ENCODE measurements around the gene CLEC4M. TPM values are rescaled to one million over a fixed set of nuclear protein-coding genes. Genes with fewer than 3 reads are reported as not detected.
"Not testable (repeated sequence)": the region's sequence is repeated elsewhere in the genome, so short reads cannot be mapped to it uniquely, and the experiment has no call there.

Gene CLEC4M
- total and polyA plus RNA-seq, 2 donors from 2014 or later = 0.54 TPM; not detected in 1

DNA sequence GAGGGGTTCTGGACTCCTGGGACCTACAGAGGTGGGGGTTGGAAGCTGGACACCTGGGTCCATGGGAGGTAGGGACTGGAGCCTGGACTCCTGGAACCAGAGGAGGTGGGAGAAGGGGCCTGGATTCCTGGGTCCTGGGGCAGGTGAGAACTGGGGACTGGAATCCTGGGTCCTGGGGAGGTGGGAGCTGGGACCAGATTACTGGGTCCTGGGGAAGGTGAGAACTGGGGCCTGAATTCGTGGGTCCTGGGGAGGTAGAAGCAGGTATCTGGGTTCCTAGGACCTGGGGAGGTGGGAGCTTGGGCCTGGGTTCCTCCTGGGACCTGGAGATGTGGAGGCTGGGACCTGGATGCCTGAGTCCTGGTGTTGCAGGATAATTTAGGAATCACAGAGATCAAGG is 653 bp downstream of the CLEC4M start:
- H3K27me3 ChIP-seq (ENCODE audit: control insufficient read depth, insufficient read depth, low read length) = no peaks in the 10 kb centered on the region
- TF ChIP-seq, protein P1, sequence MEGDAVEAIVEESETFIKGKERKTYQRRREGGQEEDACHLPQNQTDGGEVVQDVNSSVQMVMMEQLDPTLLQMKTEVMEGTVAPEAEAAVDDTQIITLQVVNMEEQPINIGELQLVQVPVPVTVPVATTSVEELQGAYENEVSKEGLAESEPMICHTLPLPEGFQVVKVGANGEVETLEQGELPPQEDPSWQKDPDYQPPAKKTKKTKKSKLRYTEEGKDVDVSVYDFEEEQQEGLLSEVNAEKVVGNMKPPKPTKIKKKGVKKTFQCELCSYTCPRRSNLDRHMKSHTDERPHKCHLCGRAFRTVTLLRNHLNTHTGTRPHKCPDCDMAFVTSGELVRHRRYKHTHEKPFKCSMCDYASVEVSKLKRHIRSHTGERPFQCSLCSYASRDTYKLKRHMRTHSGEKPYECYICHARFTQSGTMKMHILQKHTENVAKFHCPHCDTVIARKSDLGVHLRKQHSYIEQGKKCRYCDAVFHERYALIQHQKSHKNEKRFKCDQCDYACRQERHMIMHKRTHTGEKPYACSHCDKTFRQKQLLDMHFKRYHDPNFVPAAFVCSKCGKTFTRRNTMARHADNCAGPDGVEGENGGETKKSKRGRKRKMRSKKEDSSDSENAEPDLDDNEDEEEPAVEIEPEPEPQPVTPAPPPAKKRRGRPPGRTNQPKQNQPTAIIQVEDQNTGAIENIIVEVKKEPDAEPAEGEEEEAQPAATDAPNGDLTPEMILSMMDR (IDR thresholded peaks at IDR 0.05; ENCODE audit: borderline replicate concordance, extremely low read depth, insufficient read depth) = no peak
- intact Hi-C loops (cut with DNase I) = no loop called here

DNA sequence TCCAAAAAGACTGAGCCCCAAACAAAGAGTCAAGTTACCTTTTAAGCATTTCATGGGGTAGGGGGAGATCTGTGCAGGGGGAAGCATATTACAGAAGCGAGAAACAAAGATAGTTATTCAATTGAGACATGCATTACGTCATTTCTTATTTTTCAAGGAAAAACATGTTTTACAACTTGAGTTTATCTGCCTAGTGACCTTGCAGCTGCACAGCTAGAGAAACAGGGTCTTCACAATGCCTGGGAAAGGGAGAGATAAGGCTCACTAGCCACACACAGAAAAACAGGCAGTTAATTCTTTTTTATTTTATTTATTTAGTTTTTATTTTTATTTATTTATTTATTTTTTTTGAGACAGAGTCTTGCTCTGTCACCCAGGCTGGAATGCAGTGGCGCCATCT is 1.1 kb downstream of the CLEC4M start:
- H3K9me3 ChIP-seq (ENCODE audit: control insufficient read depth in 2 of 3, insufficient read depth in 1 of 3, low read length in 3 of 3); DNase-seq; intact Hi-C loops (cut with DNase I): not testable (repeated sequence)

More for the DNA sequence above, 653 bp downstream of the CLEC4M start:
- Histone ChIP-seq H3K4me1 (ENCODE audit: control insufficient read depth in 2 of 3, insufficient read depth in 2 of 3, low read depth in 1 of 3, low read length in 3 of 3) (no peaks in the 10 kb centered on the region), H3K27ac (ENCODE audit: low read depth in 2 of 2, low read length in 2 of 2) (no peak overlapping the region), H3K9ac (ENCODE audit: low read length in 3 of 3) (no peak overlapping the region), H3K9me3 (ENCODE audit: control insufficient read depth in 2 of 3, insufficient read depth in 1 of 3, low read length in 3 of 3) (no peaks in the 10 kb centered on the region), H3K4me3 (ENCODE audit: low read length in 3 of 3) (no peak overlapping the region), H3K36me3 (ENCODE audit: control insufficient read depth in 2 of 3, insufficient read depth in 3 of 3, low read length in 3 of 3) (no peaks in the 10 kb centered on the region)
- FAIRE-seq (no peak), DNase-seq (no peak)

DNA sequence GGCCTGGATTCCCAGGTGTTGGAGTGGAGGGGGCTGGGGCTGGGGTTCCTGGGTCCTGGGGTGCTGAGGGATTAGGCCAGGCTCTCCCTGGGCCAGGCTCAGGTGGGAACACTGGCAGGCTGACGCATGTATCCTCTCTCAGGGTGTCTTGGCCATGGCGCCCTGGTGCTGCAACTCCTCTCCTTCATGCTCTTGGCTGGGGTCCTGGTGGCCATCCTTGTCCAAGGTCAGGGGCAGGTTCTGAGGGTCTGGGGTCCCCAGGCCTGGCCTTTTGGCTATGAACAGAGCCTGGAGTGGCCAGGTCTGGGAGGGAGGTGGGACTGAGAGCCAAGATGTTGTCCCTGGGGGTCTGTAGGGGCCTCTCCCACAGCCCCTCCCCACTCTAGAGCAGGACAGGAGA is 2.0 kb downstream of the CLEC4M start:
- not testable (repeated sequence) for H3K27me3 ChIP-seq (ENCODE audit: control insufficient read depth, insufficient read depth, low read length); H3K4me3 ChIP-seq (ENCODE audit: low read length in 3 of 3)

More for the DNA sequence above, 1.1 kb downstream of the CLEC4M start:
- H3K27ac ChIP-seq (ENCODE audit: low read depth in 2 of 2, low read length in 2 of 2); H3K4me3 ChIP-seq (ENCODE audit: low read length in 3 of 3); H3K36me3 ChIP-seq (ENCODE audit: control insufficient read depth in 2 of 3, insufficient read depth in 3 of 3, low read length in 3 of 3); H3K27me3 ChIP-seq (ENCODE audit: control insufficient read depth, insufficient read depth, low read length); FAIRE-seq; H3K4me1 ChIP-seq (ENCODE audit: control insufficient read depth in 2 of 3, insufficient read depth in 2 of 3, low read depth in 1 of 3, low read length in 3 of 3); H3K9ac ChIP-seq (ENCODE audit: low read length in 3 of 3): not testable (repeated sequence)

DNA sequence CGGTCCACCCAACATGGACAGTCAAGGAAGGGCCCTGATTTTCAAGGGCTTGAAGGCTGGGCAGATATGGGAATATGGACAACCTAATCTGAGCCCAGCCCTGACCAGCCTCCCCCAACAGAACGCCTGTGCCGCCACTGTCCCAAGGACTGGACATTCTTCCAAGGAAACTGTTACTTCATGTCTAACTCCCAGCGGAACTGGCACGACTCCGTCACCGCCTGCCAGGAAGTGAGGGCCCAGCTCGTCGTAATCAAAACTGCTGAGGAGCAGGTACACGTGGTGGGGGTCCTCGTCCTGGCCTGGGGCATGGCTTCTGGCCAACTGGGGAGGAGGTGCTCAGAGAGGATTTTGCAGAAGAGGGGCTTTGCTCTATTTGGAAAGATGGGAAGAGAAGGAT is 3.5 kb downstream of the CLEC4M start:
- FAIRE-seq (no peak), DNase-seq (peak in 1 of 5 donors; percentile 60)
- Histone ChIP-seq H3K27me3 (ENCODE audit: control insufficient read depth, insufficient read depth, low read length) (no peaks in the 10 kb centered on the region), H3K27ac (ENCODE audit: low read depth in 2 of 2, low read length in 2 of 2) (no peak overlapping the region), H3K4me1 (ENCODE audit: control insufficient read depth in 2 of 3, insufficient read depth in 2 of 3, low read depth in 1 of 3, low read length in 3 of 3) (no peaks in the 10 kb centered on the region), H3K9ac (ENCODE audit: low read length in 3 of 3) (no peak overlapping the region), H3K4me3 (ENCODE audit: low read length in 3 of 3) (no peak overlapping the region), H3K9me3 (ENCODE audit: control insufficient read depth in 2 of 3, insufficient read depth in 1 of 3, low read length in 3 of 3) (no peaks in the 10 kb centered on the region), H3K36me3 (ENCODE audit: control insufficient read depth in 2 of 3, insufficient read depth in 3 of 3, low read length in 3 of 3) (no peaks in the 10 kb centered on the region)
- TF ChIP-seq, protein P1 (IDR thresholded peaks at IDR 0.05; ENCODE audit: borderline replicate concordance, extremely low read depth, insufficient read depth) = no peak
- intact Hi-C loops (cut with DNase I) = no loop called here

More for the DNA sequence above, 2.0 kb downstream of the CLEC4M start:
- H3K9me3 ChIP-seq (ENCODE audit: control insufficient read depth in 2 of 3, insufficient read depth in 1 of 3, low read length in 3 of 3); DNase-seq; H3K4me1 ChIP-seq (ENCODE audit: control insufficient read depth in 2 of 3, insufficient read depth in 2 of 3, low read depth in 1 of 3, low read length in 3 of 3); H3K9ac ChIP-seq (ENCODE audit: low read length in 3 of 3); FAIRE-seq; H3K36me3 ChIP-seq (ENCODE audit: control insufficient read depth in 2 of 3, insufficient read depth in 3 of 3, low read length in 3 of 3); H3K27ac ChIP-seq (ENCODE audit: low read depth in 2 of 2, low read length in 2 of 2); intact Hi-C loops (cut with DNase I): not testable (repeated sequence)

Measured in kidney (tissue), 14 donors.